Natural killer cell (primary cell): ENCODE results near the gene EPHA7. TPM values are rescaled to one million over a fixed set of nuclear protein-coding genes. Genes with fewer than 3 reads are reported as not detected.

ENCODE experiments used
- ATAC-seq, 3 donors: fragments of 150-1000 bp in 2 of 3; fragments of 200-7000 bp in 1 of 3; cut with Tn5 transposase; 1 replicate in 1 of 3; 2 replicates in 2 of 3; pipeline ENCODE4 v1.10.0; 2021; ENCODE audit warnings: mild to moderate bottlenecking in 2 of 3, moderate library complexity in 2 of 3
- DNase-seq, 2 donors: peaks; one replicate each; pipeline versions ENCODE4 v3.0.0 to v3.0.0-alpha.2; 2013 to 2021; ENCODE audit warnings: mixed read lengths in 1 of 2
- H3K27ac ChIP-seq: one replicate; pipeline ENCODE4 v1.5.1; 2013; ENCODE audit warnings: mild to moderate bottlenecking, low read length
- H3K27me3 ChIP-seq: one replicate; pipeline ENCODE4 v1.6.1; 2013; ENCODE audit warnings: low read length; ENCODE audit not compliant: control insufficient read depth, insufficient read depth
- H3K36me3 ChIP-seq: one replicate; pipeline ENCODE4 v1.6.1; 2013; ENCODE audit warnings: low read length; ENCODE audit not compliant: control insufficient read depth, insufficient read depth
- H3K4me1 ChIP-seq: one replicate; pipeline ENCODE4 v1.6.1; 2013; ENCODE audit warnings: low read length; ENCODE audit not compliant: control insufficient read depth, insufficient read depth
- H3K4me3 ChIP-seq: one replicate; pipeline ENCODE4 v1.5.1; 2013; ENCODE audit warnings: low read length
- H3K9me3 ChIP-seq: one replicate; pipeline ENCODE4 v1.6.1; 2013; ENCODE audit warnings: low read length; ENCODE audit not compliant: control insufficient read depth, insufficient read depth
- H3K27ac Mint-ChIP-seq, 2 donors: one replicate each; pipeline ENCODE4 v1.8.0; 2022; ENCODE audit warnings: mild to moderate bottlenecking in 2 of 2, mixed read lengths in 2 of 2, moderate library complexity in 1 of 2
- H3K27me3 Mint-ChIP-seq, 2 donors: one replicate each; pipeline ENCODE4 v1.8.0; 2022; ENCODE audit warnings: low read depth in 2 of 2, mixed read lengths in 2 of 2
- H3K36me3 Mint-ChIP-seq: one replicate; pipeline ENCODE4 v1.8.0; 2022; ENCODE audit warnings: mixed read lengths
- H3K4me1 Mint-ChIP-seq, 2 donors: one replicate each; pipeline ENCODE4 v1.8.0; 2022; ENCODE audit warnings: mixed read lengths in 2 of 2
- H3K4me3 Mint-ChIP-seq: one replicate; pipeline ENCODE4 v1.8.0; 2022; ENCODE audit warnings: mild to moderate bottlenecking, moderate library complexity, mixed read lengths
- H3K9me3 Mint-ChIP-seq, 2 donors: one replicate each; pipeline ENCODE4 v1.8.0; 2022; ENCODE audit warnings: mixed read lengths in 2 of 2
- WGBS: methylation state at CpG from one replicate; pipeline ENCODE4 v1.1.7; 2013; ENCODE audit warnings: missing lambda C conversion rate; ENCODE audit not compliant: insufficient coverage; 5-methylcytosine and 5-hydroxymethylcytosine counted together
- intact Hi-C: fragments of 100-400 bp; cut with micrococcal nuclease; formaldehyde crosslinking; loops from one replicate; pipeline ENCODE4 v1.14.2; 2022
- total RNA-seq, 4 donors: library from RNA; stranded (reverse); fragments of 120-200 nt in 1 of 4; gene quantifications; one replicate each; pipeline versions ENCODE4 v1.2.3 to v1.2.4, GENCODE V29; 2013 to 2022
- TF ChIP-seq, protein P1 (sequence below): fragments of 200-600 bp; IDR thresholded peaks from one replicate; pipeline ENCODE4 v1.8.0; 2022; ENCODE audit warnings: antibody characterized with exemption

The EPHA7 gene
- total RNA-seq, 3 donors from 2014 or later (not counting 1 experiment from before 2014, with no cell fraction given) = not detected

DNA sequence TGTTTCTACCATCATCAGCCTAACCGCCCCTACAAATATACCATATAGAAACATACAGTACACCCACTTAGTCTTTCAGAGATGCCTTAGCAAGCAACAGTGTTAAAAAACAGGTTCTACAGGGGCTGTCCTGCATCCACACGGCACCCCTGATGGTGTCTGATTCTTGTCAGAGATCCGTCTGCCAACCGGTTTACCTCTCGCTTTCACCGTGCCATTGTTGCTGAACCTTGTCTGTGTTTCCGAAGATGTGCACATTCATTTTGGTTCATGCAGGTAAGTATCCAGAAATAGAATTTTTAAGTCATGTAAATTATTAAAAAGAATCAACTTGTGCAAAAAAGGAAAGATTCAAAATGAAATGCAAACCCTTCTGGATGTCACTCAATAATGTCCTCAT, 52.9 kb downstream of the EPHA7 start:
- H3K9me3 ChIP-seq = no peaks in the 10 kb centered on the region
- no peak overlapping the region for H3K4me3 Mint-ChIP-seq
- ATAC-seq (no peak), DNase-seq (no peak)
- intact Hi-C loops = no loop called here
- no peaks in the 10 kb centered on the region for H3K4me1 ChIP-seq
- 88% methylated on average over 7 of the region's 7 CpGs for WGBS
- H3K9me3 Mint-ChIP-seq = no peaks in the 10 kb centered on the region
- no peaks in the 10 kb centered on the region for H3K36me3 ChIP-seq
- TF ChIP-seq, protein P1, sequence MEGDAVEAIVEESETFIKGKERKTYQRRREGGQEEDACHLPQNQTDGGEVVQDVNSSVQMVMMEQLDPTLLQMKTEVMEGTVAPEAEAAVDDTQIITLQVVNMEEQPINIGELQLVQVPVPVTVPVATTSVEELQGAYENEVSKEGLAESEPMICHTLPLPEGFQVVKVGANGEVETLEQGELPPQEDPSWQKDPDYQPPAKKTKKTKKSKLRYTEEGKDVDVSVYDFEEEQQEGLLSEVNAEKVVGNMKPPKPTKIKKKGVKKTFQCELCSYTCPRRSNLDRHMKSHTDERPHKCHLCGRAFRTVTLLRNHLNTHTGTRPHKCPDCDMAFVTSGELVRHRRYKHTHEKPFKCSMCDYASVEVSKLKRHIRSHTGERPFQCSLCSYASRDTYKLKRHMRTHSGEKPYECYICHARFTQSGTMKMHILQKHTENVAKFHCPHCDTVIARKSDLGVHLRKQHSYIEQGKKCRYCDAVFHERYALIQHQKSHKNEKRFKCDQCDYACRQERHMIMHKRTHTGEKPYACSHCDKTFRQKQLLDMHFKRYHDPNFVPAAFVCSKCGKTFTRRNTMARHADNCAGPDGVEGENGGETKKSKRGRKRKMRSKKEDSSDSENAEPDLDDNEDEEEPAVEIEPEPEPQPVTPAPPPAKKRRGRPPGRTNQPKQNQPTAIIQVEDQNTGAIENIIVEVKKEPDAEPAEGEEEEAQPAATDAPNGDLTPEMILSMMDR = no peak
- no peaks in the 10 kb centered on the region for H3K36me3 Mint-ChIP-seq
- no peak overlapping the region for H3K4me3 ChIP-seq
- no peaks in the 10 kb centered on the region for H3K4me1 Mint-ChIP-seq
- no peak overlapping the region for H3K27ac ChIP-seq
- H3K27me3 ChIP-seq = no peaks in the 10 kb centered on the region
- H3K27ac Mint-ChIP-seq = no peak overlapping the region
- no peaks in the 10 kb centered on the region for H3K27me3 Mint-ChIP-seq

DNA sequence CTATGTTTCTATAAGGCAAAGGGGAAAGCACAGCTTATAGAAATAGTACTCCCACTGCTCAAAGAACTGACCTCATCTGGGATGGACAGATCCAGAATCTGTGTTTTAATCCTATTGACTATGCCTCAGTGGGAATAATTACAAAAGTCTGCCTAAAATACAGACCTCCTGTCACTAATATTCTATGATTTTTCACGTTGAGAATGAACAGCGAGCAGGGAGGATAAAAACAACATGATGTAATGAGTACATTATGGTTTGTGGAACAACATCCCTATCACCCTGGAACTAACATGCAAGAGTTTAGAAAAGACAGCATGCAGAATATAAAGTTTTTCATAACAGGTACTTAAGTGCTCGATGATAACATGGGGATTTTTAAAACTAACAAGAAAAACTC, 53.9 kb downstream of the EPHA7 start:
- H3K4me3 ChIP-seq = no peak overlapping the region
- Mint-ChIP-seq H3K27me3 (no peaks in the 10 kb centered on the region), H3K4me1 (no peaks in the 10 kb centered on the region), H3K27ac (no peak overlapping the region), H3K4me3 (no peak overlapping the region), H3K36me3 (no peaks in the 10 kb centered on the region), H3K9me3 (peaks cover 0 to 2% of the 10 kb centered on the region in 2 donors)
- H3K36me3 ChIP-seq = no peaks in the 10 kb centered on the region
- no peak for DNase-seq
- H3K27me3 ChIP-seq = no peaks in the 10 kb centered on the region
- no peaks in the 10 kb centered on the region for H3K9me3 ChIP-seq
- TF ChIP-seq, protein P1 = no peak
- no peaks in the 10 kb centered on the region for H3K4me1 ChIP-seq
- intact Hi-C loops = no loop called here
- H3K27ac ChIP-seq = no peak overlapping the region
- WGBS = 60% methylated on average over 1 of the region's 3 CpGs
- no peak for ATAC-seq

DNA sequence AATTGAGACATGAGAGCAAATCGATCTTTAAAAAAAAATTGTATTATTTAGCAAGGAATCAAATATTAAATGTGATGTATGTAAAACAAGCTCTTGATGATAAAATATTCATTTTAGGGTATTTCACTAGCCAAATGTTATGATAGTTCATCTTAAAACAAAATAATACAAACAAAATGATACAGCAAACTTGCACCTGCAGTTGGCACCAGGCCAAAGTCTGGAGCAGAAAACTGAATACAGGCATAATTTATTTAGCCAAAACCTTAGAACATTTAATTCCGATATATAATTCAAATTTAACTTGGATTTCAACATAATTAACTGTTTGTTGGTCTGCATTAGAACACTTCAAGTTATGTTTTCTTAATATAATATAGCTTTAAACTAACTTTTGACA, 60.9 kb downstream of the EPHA7 start:
- 100% methylated on average over 1 of the region's 2 CpGs for WGBS
- no peaks in the 10 kb centered on the region for H3K4me1 ChIP-seq
- no peak overlapping the region for H3K4me3 ChIP-seq
- no peaks in the 10 kb centered on the region for H3K36me3 Mint-ChIP-seq
- H3K27me3 Mint-ChIP-seq = no peaks in the 10 kb centered on the region
- no peaks in the 10 kb centered on the region for H3K9me3 ChIP-seq
- H3K4me1 Mint-ChIP-seq = no peaks in the 10 kb centered on the region
- no peak overlapping the region for H3K27ac ChIP-seq
- DNase-seq (no peak), ATAC-seq (no peak)
- H3K27ac Mint-ChIP-seq = no peak overlapping the region
- H3K27me3 ChIP-seq = no peaks in the 10 kb centered on the region
- H3K9me3 Mint-ChIP-seq = peaks cover 6 to 9% of the 10 kb centered on the region in 2 donors
- TF ChIP-seq, protein P1 = no peak
- no peaks in the 10 kb centered on the region for H3K36me3 ChIP-seq
- no peak overlapping the region for H3K4me3 Mint-ChIP-seq
- intact Hi-C loops = no loop called here

DNA sequence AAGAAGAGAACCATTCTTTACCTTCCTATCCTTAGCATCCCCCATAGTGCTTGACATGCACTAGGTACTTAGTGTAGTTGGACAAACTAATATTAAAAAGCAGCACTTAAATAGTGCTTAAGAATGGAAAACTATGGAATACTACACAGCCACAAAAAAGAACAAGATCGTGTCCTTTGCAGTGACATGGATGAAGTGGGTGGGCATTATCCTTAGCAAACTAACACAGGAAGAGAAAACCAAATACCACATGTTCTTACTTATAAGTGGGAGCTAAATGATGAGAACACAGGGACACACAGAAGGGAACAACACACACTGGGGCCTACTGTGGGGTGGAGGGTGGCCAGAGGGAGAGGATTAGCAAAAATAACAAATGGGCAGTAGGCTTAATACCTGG, 66.8 kb downstream of the EPHA7 start:
- no CpG with 5 or more reads among the region's 1 CpG for WGBS
- ATAC-seq = no peak
- Mint-ChIP-seq H3K36me3 (no peaks in the 10 kb centered on the region), H3K27me3 (no peaks in the 10 kb centered on the region), H3K4me1 (no peaks in the 10 kb centered on the region), H3K9me3 (peaks cover 3 to 7% of the 10 kb centered on the region in 2 donors), H3K27ac (no peak overlapping the region), H3K4me3 (no peak overlapping the region)
- no peak for DNase-seq
- TF ChIP-seq, protein P1 = no peak
- Histone ChIP-seq H3K36me3 (no peaks in the 10 kb centered on the region), H3K4me1 (no peaks in the 10 kb centered on the region), H3K27me3 (no peaks in the 10 kb centered on the region), H3K9me3 (no peaks in the 10 kb centered on the region), H3K4me3 (no peak overlapping the region), H3K27ac (no peak overlapping the region)
- intact Hi-C loops = no loop called here
